HG03378 (cell line): ENCODE measurements around the gene ARHGEF16.

Experiments used
- ATAC-seq: cut with Tn5 transposase; IDR thresholded peaks from one replicate; pipeline ENCODE4 v1.9.1; 2021; ENCODE audit warnings: mild to moderate bottlenecking, moderate library complexity; ENCODE audit not compliant: unreplicated experiment

ARHGEF16 gene

GRCh38 chr1:3436451-3436850 lies 18.0 kb upstream of the ARHGEF16 start:
- no peak for ATAC-seq

GRCh38 chr1:3436901-3437300 lies 17.6 kb upstream of the ARHGEF16 start:
- ATAC-seq: no peak

GRCh38 chr1:3438661-3439180 lies 15.7 kb upstream of the ARHGEF16 start:
- no peak for ATAC-seq

GRCh38 chr1:3439346-3440299 lies 14.8 kb upstream of the ARHGEF16 start:
- ATAC-seq: no peak

GRCh38 chr1:3440300-3440681 lies 14.2 kb upstream of the ARHGEF16 start:
- ATAC-seq: no peak

- no peak for ATAC-seq
Observed at GRCh38 chr1:3440711-3441409, 13.6 kb upstream of the ARHGEF16 start.

GRCh38 chr1:3441410-3441847 lies 13.0 kb upstream of the ARHGEF16 start:
- no peak for ATAC-seq

GRCh38 chr1:3441880-3442279 lies 12.6 kb upstream of the ARHGEF16 start:
- ATAC-seq: no peak

GRCh38 chr1:3442331-3442730 lies 12.1 kb upstream of the ARHGEF16 start:
- ATAC-seq: no peak

- no peak for ATAC-seq
Observed at GRCh38 chr1:3442901-3443300, 11.6 kb upstream of the ARHGEF16 start.

- no peak for ATAC-seq
Observed at GRCh38 chr1:3443807-3444206, 10.7 kb upstream of the ARHGEF16 start.

- ATAC-seq: no peak
Observed at GRCh38 chr1:3444298-3444697, 10.2 kb upstream of the ARHGEF16 start.

GRCh38 chr1:3444736-3445135 lies 9.7 kb upstream of the ARHGEF16 start:
- ATAC-seq: no peak

- no peak for ATAC-seq
Observed at GRCh38 chr1:3450202-3450863, 4.1 kb upstream of the ARHGEF16 start.

- ATAC-seq: no peak
Observed at GRCh38 chr1:3450983-3451382, 3.5 kb upstream of the ARHGEF16 start.

- ATAC-seq: no peak
Observed at GRCh38 chr1:3451994-3452865, 2.2 kb upstream of the ARHGEF16 start.

- ATAC-seq: no peak
Observed at GRCh38 chr1:3452866-3453175, 1.6 kb upstream of the ARHGEF16 start.

GRCh38 chr1:3453203-3453761 lies 1.2 kb upstream of the ARHGEF16 start:
- no peak for ATAC-seq

- ATAC-seq: no peak
Observed at GRCh38 chr1:3454811-3455618, 550 bp downstream of the ARHGEF16 start.
